AG20443 (cell line): ENCODE data around the gene HMOX1.

Source experiments
- DNase-seq: peaks from one replicate; pipeline ENCODE4 v3.0.0; 2012; ENCODE audit warnings: low spot score, mixed read lengths

The HMOX1 gene, protein sequence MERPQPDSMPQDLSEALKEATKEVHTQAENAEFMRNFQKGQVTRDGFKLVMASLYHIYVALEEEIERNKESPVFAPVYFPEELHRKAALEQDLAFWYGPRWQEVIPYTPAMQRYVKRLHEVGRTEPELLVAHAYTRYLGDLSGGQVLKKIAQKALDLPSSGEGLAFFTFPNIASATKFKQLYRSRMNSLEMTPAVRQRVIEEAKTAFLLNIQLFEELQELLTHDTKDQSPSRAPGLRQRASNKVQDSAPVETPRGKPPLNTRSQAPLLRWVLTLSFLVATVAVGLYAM

DNA sequence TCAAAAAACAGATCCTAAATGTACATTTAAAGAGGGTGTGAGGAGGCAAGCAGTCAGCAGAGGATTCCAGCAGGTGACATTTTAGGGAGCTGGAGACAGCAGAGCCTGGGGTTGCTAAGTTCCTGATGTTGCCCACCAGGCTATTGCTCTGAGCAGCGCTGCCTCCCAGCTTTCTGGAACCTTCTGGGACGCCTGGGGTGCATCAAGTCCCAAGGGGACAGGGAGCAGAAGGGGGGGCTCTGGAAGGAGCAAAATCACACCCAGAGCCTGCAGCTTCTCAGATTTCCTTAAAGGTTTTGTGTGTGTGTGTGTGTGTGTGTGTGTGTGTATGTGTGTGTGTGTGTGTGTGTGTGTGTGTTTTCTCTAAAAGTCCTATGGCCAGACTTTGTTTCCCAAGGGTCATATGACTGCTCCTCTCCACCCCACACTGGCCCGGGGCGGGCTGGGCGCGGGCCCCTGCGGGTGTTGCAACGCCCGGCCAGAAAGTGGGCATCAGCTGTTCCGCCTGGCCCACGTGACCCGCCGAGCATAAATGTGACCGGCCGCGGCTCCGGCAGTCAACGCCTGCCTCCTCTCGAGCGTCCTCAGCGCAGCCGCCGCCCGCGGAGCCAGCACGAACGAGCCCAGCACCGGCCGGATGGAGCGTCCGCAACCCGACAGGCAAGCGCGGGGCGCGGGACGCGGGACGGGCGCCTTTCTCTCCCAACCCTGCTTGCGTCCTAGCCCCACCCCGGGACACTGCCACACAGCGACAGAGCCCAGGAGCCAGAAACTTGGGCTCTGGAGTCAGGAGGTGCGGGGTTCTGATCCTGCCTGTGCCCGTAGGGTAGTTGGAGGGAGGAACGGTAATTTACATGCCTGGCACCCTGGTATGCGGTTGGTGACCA is at the start of gene HMOX1:
Gene HMOX1 (plus strand): TSS at position 560 of the 887 bp plus-strand sequence. CDS start 78 bp downstream, at position 638.
- peak; percentile 95 for DNase-seq

DNA sequence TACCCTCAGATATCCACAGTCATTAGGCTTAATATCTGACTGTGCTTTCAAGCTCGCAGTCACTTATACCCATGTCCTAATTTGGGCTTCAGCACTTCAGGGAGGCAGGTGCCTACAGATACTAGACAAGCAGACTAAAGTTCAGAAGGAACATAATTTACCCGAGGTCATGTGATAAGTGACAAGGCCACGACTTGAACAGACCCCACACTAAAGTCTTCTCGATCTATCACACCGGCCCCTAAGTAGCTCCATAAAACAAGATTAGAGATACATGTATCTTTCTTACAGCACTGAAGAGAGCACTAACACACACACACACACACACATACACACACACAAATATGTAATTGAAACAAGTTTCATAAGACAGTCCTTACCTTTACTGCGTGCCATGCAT is 48.6 kb upstream of the HMOX1 start:
- no peak for DNase-seq

DNA sequence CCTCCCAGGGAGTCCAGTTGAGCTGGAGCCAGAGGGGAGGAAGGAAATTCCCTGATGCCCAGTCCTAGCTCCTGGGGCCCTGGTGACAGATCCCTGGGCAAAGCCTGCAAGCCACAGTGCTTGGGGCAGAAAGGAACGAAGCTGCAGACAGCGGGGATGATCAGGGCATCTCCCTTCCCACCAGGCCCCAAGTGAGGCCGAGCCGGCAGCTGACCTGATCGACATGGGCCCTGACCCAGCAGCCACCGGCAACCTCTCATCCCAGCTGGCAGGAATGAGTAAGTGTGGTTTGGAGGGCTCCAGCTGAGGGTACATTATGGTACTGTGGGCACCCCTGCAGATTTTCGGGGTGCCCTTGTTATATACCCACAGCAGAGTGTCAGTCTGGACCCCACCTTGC is 47.7 kb upstream of the HMOX1 start:
- DNase-seq: no peak

DNA sequence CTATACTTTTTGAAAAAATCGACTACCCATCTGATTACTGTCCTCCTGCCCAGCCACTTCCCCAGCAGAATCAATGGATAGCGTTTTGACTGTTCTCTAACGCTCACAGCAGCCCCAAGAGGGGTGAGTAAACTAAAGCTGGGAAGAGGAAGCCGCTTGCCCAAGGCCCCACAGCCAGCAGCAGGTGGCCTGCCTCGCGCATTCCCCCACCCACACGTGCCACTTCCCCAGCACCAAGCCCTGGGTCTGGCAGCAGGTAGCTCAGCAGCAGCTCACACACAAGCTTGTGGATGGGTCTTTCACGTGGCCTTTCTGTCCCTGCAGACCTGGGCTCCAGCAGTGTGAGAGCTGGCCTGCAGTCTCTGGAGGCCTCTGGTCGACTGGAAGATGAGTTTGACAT is 46.9 kb upstream of the HMOX1 start:
- no peak for DNase-seq

DNA sequence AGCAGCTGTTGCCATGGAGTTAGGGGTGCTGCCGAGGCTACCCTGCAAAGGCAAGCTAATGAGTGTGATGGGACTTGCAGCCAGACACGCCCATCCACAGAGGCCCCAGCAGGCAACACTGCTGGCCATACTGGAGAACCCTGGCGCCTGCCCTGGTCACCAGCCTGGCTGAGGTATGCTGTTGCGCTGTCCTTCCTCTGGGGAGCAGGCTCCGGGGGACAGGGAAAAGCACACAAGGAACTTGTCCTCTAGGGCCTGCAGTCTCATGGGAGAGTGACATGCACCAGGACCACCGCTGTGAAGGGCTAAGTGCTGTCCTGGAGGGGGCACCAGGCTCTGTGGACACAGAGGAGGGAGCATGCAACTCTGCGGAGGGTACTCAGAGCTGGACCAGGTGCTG is 45.4 kb upstream of the HMOX1 start:
- no peak for DNase-seq

DNA sequence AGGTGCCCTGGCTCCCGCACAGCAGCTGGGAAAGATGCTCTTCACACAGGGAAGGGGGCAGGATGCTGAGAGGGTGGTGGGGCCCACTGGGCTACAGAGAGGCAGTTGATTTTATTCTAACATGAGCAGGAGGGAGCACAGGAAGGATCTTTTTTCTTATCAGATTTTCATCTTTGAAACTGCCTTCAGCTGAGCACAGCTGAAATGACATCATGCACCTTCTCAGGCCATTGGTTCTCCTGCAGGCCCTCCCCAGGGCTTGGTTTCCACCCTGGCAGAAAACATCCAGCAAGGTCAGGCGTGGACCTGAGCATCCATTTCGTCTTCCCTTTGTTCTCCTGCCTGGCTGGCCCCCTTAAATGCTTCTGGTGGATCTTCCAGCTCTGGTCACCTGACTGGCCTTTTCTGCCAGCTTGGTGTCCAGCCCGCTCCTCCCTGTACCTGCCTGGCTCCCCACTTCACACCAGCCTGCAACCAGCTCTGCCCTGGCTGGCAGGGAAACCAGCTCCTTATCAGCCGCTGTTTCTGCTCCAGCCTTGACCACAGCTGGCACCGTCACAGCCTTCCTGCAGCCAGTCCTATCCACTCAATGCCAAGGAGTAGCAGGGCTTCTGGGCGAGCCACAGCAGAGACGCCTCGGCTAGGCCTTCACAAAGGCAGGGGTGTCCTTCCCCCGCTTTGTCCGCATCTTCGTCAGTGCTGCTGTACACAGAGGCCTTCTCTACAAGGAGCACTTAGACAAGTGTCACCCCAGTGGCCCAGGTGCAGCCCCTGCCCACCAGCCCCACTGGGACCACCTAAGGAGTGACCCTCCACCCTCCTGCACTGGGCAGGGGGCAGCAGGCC is 44.7 kb upstream of the HMOX1 start:
- DNase-seq: no peak

DNA sequence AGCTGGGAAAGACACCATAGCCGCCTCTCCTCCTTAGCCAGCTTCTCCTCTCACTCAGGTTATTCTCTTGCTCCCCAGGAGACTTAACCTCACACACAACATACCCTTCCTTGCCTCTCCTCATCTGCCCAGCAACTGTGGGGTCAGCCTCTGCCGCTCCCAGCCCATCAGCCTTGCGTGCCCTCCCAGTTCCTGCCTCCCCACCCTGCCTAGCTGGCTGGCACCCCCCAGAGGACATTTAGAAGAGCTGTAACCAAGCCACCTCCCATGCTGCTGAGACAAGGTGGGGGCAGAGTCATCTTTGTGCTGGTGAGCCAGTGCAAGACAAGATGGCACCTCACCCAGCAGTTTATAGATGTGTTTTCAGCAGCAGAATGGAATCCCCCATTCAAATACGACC is 43.0 kb upstream of the HMOX1 start:
- DNase-seq: no peak

DNA sequence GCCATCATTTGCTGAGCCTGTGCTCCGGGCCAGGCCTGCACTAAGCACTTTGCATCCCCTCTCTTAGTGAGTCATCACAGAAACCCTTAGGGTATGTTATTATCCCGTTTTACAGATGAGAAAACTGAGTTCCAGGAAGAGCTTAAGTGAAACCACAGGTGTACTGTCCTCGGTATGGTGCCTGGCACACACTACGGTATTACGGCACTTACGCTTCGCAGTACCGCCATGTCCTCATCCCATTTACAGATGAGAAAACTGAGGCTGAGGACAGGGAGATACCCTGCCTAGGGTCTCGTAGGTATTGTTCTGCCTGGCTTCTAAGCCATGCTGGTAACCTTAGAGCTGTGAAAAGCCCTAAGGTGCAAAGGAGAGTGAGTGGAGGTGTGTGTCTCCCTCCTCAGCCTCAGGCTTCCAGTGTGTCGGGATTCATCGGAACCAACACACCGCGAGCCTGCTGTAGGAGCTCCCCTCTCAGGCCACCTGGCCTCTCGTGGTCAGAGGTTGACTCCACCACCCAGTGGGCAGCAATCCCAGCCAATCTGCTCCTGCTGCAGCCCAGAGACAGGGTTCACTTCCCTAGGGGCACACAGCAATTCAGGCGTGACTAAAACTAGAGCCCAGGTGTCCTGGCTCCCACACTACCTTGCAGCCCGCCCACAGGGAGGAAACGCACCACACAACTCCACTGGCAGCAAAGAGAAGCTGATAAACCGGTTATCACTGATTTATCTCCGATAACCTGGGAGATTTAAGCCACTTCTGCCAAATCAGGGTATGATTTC is 39.6 kb upstream of the HMOX1 start:
- DNase-seq: no peak

DNA sequence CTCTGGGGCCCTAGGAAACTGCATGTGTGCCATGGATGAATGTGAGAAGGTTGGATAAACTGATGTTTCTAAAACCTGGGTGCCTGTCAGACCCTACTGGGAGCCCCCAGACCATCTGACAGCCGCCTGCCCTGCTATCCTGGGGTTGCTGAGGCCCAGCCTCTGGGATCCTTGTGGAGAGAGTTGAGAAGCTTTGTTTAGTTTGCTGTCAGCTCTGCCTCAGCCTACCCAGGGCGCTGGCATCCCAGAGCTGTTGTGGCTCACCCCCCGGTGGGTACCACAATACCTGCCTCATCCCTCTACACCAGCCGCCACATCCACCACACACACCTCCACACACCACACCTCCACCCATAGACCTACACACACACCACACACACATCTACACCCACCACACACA is 38.5 kb upstream of the HMOX1 start:
- DNase-seq: no peak

DNA sequence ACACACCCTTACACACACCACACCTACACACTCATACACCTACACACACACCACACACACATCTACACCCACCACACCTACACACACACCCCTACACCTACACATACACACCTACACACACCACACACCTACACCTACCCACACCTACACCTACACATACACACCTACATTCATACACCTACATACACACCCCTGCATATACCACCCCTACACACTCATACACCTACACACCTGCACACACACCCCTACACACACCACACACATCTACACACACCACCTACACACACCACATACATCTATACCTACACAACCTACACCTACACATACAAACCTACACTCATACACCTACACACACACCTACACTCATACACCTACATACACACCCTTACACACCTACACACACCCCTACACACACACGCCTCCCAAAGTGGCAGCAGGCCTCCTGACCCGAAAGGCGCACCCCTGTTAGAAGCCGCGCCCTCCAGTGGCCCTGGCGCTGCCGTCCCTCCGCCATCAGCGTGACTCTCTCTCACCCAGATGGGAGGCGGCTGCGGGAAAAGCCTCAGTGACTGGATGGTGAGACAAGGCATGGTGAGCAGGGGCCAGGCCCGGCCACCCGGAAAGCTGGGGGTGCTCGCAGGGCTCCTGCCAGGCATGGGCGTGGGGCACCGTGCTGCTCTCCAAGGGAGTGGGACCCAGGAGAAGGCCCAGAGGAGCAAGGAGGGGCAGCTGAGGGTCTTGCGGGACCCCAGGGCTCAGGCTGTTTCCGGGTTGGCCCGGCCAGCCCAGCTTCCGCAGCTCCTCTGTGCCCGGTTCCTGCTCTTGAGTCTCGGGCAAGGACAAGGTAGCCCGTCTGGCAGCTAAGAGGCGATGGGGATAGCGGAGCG is 37.0 kb upstream of the HMOX1 start:
- DNase-seq: no peak

DNA sequence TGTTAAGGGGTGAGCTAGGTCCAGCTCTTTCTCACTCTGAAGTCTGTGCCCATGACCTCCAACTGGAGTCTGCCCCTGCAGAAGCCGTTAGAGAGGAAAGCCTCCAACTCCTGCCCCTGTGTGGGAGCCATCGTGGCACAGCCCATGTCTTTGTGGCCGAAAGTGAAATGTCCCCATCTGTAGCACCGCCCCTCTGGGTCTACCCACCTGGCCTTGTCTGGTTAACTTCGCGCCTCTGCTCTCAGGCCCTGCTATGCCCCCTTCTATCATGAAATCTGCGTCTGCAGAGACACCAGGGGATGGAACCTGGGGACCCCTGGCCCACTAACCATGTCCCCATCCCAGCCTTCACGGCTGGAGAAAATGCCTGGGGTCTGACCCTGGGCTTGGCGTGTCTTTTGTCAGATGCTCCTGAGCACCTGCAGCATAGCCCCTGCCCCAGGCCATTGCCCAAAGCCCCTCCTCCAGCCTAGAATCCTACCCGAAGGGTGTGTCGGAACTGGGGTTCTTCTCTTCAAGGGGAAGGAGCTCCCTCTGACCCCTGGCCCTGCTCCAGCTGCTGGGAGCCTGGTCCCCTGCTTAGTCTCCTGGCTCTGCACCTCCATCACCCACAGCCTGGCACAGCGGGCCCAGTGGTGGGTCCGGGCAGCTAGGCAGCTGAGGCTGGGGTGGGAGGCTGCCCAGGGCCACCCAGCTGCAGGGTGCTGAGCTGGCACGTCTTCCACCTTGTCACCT is 35.8 kb upstream of the HMOX1 start:
- no peak for DNase-seq

DNA sequence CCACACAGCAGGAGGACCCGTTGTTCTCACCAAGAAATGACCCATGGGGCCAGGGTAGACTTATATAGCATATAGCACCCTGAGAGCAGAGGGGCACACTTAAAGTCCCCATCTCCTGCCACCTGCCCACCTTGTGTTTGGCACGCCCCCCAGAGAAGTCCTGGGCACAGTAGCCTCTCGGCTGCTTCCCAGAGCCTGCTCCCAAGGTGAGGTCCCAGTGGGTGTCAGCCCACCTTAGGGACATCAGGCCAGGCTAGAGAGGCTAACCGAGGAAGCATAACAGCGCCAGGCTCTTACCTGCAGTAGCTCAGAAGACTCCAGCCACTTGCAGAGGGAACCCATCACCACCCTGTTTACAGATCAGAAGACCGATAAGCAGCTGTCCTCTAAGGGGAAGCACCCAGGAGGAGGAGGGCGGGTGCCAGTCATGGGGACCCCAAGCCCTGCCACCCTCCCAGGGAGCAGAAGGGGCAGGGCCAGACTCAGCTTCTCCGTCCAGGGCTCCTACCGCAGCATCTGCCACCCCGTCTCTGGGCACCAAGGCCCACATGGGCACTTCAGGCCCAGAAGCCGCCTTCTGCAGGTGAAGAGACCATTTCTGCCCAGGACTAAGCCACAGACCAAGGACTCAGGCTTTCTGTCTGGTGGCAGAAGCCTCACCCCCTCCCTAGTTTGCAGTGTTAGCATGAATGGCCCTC is 34.9 kb upstream of the HMOX1 start:
- no peak for DNase-seq

DNA sequence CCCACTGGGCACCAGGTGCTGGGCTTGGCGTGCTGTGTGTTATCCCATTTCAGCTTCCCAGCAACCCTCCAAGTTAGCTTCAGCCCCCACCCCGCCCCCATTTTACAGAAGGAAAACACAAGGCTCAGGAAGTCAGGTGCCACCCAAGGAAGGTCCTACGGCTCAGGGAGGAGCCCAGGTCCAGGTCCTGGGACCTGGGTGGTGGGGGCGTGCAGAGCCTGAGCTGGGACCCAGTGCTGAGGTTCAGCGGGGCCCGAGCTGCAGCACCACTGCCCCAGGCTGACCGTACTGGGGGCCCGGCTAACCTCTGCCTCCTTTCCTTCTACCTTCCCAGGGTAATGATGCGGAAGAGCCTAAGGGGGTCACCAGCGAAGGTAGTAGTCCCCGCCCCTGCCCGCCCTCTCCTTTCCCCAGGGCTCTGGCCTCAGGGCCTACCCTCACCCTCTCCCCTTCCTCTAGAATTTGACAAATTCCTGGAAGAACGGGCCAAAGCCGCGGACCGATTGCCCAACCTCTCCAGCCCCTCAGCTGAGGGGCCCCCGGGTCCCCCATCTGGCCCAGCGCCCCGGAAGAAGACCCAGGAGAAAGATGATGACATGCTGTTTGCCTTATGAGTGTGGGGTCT is 34.2 kb upstream of the HMOX1 start:
- DNase-seq: no peak

DNA sequence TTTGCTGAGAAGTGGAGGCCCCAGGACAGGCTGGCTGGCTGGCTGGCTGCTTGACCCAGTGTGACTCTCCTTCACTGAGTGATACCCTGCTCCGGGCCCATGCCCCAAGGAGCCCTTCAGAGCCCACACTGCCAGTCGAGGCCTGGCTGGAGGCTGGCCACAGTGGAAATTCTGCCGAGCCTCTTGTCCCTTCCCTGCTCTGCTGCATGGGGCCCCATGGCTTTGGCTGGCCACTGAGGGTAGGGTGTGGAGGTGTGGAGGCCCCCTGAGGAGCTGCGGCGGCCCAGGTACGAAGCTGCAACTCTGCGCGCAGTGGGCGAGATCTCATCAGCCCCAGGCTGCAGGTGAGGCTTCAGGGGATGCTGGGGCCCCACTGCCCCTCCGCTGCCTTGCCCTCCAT is 33.4 kb upstream of the HMOX1 start:
- DNase-seq: no peak

DNA sequence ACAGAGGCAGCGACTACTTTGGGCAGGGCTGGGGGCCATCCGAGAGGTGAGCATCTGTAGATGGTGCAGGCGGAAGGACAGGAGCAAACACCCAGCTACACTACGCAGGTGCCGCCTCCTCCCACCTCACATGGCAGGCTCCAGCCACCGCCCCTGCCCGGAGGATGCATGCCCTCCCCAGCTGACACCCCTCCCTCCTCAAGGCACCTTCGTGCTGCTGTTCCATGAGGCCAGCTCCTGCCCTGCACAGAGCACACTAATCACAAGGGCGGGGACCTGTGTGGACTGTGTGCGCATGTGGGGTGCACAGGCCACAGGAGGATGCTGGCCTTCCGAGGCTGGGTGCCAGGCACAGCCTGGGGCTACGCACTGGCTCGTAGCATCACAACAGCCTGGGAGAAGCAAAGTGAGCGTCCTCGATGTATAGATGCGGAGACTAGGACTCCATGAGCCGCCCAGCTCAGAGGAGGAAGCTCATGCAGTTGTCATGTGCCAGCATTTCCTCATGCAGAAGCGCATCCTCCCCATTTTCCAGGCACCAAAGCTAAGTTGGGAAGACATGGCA is 32.8 kb upstream of the HMOX1 start:
- no peak for DNase-seq

DNA sequence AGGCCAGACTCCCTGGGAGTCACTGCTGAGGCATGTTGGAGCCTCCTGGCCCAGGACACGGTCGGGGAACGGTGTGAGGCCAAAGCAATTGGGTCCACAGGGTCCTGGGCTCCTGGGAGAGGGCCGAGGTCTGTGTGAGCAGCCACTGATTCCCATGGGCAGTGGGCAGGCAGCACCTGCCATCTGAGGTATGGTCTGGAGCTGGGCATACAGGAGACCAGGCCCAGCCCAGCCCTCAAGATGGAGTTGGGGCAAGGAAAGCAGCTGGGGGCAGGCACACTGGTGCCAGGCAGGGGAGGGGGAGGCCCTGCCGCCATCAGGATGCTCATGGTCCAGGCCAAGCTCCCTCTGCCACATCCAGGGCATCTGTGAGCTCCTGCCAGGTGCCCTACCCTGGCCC is 32.2 kb upstream of the HMOX1 start:
- no peak for DNase-seq

DNA sequence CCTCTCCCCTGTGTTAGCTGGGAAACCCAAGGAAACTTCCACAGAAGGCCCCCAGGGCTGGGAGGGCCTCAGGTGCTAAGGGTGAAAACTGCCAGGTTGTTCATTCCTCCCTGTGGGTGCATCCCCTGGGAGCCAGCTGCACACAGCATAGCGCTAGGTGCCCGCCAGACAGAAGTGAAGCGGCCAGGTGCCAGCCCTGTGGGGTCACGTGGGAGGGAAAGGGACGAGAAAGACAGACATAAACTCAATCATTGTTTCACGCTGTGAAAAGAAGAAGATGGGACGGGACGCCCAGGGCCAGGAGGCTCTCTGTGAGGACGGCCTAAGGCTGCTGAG is 31.6 kb upstream of the HMOX1 start:
- DNase-seq: no peak

DNA sequence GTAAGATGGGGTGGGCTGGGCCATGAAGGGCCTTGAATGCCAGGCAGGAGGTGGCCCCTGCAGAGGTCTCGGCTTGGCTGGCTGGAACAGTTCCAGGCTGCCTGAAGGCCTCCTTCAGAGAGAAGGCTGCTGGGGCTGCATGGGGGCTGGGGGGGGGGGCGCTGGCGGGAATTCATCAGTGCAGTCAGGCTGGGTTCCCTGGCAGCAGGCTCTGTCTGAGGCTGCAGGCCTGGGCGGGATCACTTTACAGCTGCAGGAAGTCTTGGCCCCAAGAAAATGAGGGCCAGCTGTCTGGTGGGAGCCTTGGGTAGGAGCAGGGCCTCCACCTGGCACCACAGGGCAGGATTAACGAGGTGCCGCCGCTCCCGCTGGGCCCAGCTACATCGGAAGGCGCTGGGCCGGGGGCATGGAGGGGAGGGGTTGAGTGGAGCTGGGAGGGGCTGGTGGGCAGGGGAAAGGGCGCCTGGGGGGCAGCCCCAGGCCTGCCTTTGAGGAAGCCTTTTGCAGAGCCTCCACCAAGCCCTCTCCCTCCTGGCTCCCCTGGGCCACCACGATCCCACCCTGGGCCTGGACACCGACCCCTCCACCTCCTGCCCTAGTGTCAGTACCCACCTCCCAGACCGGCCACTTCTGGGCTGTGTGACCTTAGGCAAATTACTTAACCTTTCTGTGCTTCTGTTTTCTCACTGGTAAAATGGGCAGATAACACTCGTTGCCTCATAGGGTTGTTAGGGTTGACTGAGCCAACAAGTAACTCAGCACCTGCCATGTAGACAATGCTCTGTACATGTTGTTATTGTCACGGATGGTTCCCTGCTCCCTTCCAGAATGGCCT is 31.0 kb upstream of the HMOX1 start:
- DNase-seq: peak; percentile 52
